ENCODE measurements around the gene BHLHA9. TPM values are rescaled to one million over a fixed set of nuclear protein-coding genes. Genes with fewer than 3 reads are reported as not detected.

Gene BHLHA9
- total RNA-seq, 4 donors from 2014 or later = not detected

DNA sequence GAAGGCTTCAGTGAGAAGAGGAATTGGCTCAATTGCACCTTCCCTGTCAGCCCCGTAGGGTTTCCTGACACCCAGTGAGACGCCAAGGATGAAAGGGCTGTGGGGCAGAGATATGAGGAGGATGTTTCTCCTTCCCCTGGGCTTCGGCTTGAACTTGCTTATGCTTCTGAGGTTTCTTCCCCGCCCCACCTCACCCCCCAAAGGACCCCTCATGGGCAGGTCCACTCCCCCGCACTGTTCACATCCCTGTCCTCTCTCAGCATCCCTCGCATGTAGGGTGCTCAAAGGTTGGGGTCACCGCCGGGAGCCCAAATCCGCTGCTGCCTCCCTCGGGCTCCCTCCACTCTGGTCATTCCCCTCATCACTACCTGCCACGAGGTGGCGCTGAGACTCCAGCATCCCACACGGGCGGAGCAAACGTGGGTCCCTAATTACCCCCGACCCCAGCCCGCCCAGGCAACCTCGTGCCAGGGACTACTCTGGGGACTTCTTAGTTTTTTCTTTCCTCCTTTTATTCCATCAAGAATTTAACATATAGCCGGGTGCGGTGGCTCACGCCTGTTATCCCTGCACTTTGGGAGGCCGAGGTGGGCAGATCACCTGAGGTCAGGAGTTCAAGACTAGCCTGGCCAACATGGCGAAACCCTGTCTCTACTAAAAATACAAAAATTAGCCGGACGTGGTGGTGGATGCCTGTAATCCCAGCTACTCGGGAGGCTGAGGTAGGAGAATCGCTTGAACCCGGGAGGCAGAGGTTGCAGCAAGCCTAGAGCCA, 5.9 kb downstream of the BHLHA9 start:
- intact Hi-C loops (cut with DNase I; ENCODE audit: low total_unique reads) = no loop called here
- H3K4me3 ChIP-seq (ENCODE audit: low read depth, poor library complexity, severe bottlenecking) = no peak overlapping the region
- peak; percentile 47 to 91 for DNase-seq (ENCODE audit: low spot score in 2 of 2)
- 26% methylated on average over 28 of the region's 28 CpGs for WGBS, 2 donors
- TF ChIP-seq POLR2A (IDR thresholded peaks at IDR 0.05) = no peak
- TF ChIP-seq, protein P1, sequence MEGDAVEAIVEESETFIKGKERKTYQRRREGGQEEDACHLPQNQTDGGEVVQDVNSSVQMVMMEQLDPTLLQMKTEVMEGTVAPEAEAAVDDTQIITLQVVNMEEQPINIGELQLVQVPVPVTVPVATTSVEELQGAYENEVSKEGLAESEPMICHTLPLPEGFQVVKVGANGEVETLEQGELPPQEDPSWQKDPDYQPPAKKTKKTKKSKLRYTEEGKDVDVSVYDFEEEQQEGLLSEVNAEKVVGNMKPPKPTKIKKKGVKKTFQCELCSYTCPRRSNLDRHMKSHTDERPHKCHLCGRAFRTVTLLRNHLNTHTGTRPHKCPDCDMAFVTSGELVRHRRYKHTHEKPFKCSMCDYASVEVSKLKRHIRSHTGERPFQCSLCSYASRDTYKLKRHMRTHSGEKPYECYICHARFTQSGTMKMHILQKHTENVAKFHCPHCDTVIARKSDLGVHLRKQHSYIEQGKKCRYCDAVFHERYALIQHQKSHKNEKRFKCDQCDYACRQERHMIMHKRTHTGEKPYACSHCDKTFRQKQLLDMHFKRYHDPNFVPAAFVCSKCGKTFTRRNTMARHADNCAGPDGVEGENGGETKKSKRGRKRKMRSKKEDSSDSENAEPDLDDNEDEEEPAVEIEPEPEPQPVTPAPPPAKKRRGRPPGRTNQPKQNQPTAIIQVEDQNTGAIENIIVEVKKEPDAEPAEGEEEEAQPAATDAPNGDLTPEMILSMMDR (IDR thresholded peaks at IDR 0.05) = peak in 1 of 3 donors; percentile 62

- H3K4me3 ChIP-seq (ENCODE audit: low read depth, poor library complexity, severe bottlenecking) = no peak overlapping the region
- 70 to 71% methylated on average over 22 of the region's 23 CpGs for WGBS, 2 donors
- intact Hi-C loops (cut with DNase I; ENCODE audit: low total_unique reads) = no loop called here
- TF ChIP-seq, protein P1 (IDR thresholded peaks at IDR 0.05) = no peak
- TF ChIP-seq POLR2A (IDR thresholded peaks at IDR 0.05) = no peak
- DNase-seq (ENCODE audit: low spot score in 2 of 2) = no peak
Observed at GRCh38 chr17:1280652-1281051, 10.4 kb downstream of the BHLHA9 start.

DNA sequence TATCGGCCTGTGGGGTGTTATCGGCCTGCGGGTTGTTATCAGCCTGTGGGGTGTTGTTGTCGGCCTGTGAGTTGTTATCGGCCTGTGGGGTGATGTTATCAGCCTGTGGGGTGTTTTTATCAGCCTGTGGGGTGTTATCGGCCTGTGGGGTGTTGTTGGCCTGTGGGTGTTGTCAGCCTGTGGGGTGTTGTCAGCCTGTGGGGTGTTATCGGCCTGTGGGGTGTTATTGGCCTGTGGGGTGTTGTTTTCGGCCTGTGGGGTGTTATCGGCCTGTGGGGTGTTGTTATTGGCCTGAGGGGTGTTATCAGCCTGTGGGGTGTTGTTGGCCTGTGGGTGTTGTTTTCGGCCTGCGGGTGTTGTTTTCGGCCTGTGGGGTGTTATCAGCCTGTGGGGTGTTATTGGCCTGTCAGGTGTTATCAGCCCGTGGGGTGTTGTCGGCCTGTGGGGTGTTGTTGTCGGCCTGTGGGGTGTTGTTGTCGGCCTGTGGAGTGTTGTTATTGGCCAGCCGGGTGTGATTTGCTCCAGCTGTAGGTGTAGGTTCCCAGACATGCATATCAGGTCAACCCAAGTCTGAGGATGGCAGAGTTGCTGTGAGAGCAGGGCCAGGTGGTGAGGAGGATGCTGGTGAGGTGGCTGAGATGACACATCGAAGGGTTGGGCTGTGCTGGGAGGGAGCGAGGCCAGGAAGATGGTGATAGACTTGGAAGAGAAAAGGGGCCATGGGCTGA, 16.3 kb downstream of the BHLHA9 start:
- 84 to 94% methylated on average over 19 of the region's 19 CpGs for WGBS, 2 donors
- intact Hi-C loops (cut with DNase I; ENCODE audit: low total_unique reads) = no loop called here
- H3K4me3 ChIP-seq (ENCODE audit: low read depth, poor library complexity, severe bottlenecking) = no peak overlapping the region
- no peak for TF ChIP-seq POLR2A (IDR thresholded peaks at IDR 0.05)
- TF ChIP-seq, protein P1 (IDR thresholded peaks at IDR 0.05) = no peak
- DNase-seq (ENCODE audit: low spot score in 2 of 2) = no peak

DNA sequence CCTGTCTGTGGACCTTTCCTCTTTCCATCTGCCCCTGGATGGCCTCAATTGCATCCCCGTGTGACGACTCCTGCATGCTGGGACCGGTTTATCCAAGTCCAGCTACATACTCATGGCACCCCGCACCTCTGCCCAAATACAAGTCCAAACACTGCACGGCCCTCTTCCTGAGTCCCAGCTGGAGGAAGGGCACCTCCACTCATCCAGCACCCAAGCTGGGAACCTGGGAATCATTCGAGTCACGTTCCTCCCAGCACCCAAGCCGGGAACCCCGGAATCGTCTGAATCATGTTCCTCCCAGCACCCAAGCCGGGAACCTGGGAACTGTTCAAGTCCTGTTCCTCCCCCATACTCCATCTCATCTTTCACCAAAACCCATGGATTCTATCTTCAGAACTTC, 19.5 kb downstream of the BHLHA9 start:
- no peak for TF ChIP-seq POLR2A (IDR thresholded peaks at IDR 0.05)
- TF ChIP-seq, protein P1 (IDR thresholded peaks at IDR 0.05) = no peak
- H3K4me3 ChIP-seq (ENCODE audit: low read depth, poor library complexity, severe bottlenecking) = no peak overlapping the region
- DNase-seq (ENCODE audit: low spot score in 2 of 2) = no peak
- WGBS, 2 donors = 58 to 71% methylated on average over 11 of the region's 11 CpGs
- intact Hi-C loops (cut with DNase I; ENCODE audit: low total_unique reads) = no loop called here

GRCh38 chr17:1290676-1291075, 20.4 kb downstream of the BHLHA9 start:
- intact Hi-C loops (cut with DNase I; ENCODE audit: low total_unique reads) = no loop called here

More at GRCh38 chr17:1290676-1291075, 20.4 kb downstream of the BHLHA9 start:
- WGBS, 2 donors = 86 to 95% methylated on average over 12 to 13 of the region's 13 CpGs
- DNase-seq (ENCODE audit: low spot score in 2 of 2) = no peak
- TF ChIP-seq, protein P1 (IDR thresholded peaks at IDR 0.05) = no peak
- no peak for TF ChIP-seq POLR2A (IDR thresholded peaks at IDR 0.05)
- no peak overlapping the region for H3K4me3 ChIP-seq (ENCODE audit: low read depth, poor library complexity, severe bottlenecking)
